ENCODE data around the gene MED27.

The MED27 gene

DNA sequence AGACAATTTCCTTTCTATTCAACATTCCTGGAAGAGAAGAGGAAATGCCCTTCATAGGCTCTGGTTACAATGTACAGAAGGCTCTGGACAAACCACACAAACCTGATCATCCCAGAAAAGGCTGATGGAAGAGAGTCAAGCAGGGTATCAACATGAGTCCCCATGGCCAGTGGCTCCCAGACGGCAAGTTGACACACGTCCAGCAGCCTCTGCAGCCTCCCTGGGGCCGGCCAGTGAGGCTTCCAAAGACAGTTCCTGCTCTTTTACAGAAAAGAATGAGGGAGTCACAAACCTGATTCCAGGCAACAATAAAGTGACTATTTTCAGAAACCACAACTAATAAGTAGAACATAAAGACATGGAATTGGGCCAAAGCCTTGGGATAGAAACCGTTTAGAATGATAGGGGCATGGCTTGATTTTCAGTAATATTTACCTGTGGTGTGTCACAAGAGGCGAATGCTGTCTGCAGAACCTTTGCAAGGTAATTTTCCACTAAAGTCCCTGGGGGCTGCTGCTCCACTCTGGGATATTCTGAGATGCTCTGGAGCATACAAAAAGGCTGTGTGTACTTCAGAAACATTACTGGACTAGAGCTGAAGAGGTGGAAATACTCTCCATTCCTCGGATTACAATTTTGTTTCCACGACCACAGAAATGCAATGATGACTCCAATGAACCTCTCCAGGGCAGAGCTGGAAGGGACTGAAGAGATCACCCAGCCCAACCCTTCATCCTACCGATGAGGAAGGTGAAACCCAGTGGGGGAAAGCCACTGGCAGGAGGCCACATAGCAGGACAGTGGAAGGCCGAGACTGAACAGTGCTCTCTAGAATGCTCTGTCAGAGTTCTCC lies 10.4 kb downstream of the MED27 start:
- DNase-seq (ENCODE audit: low spot score), result no peak
- in situ Hi-C loops (cut with MboI; ENCODE audit: low sequenced_read_pairs, unreplicated experiment), result no loop called here
- TF ChIP-seq, protein P1, sequence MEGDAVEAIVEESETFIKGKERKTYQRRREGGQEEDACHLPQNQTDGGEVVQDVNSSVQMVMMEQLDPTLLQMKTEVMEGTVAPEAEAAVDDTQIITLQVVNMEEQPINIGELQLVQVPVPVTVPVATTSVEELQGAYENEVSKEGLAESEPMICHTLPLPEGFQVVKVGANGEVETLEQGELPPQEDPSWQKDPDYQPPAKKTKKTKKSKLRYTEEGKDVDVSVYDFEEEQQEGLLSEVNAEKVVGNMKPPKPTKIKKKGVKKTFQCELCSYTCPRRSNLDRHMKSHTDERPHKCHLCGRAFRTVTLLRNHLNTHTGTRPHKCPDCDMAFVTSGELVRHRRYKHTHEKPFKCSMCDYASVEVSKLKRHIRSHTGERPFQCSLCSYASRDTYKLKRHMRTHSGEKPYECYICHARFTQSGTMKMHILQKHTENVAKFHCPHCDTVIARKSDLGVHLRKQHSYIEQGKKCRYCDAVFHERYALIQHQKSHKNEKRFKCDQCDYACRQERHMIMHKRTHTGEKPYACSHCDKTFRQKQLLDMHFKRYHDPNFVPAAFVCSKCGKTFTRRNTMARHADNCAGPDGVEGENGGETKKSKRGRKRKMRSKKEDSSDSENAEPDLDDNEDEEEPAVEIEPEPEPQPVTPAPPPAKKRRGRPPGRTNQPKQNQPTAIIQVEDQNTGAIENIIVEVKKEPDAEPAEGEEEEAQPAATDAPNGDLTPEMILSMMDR (IDR thresholded peaks at IDR 0.05; ENCODE audit: borderline replicate concordance, control extremely low read depth, extremely low read depth, insufficient read depth, missing control alignments), result no peak

DNA sequence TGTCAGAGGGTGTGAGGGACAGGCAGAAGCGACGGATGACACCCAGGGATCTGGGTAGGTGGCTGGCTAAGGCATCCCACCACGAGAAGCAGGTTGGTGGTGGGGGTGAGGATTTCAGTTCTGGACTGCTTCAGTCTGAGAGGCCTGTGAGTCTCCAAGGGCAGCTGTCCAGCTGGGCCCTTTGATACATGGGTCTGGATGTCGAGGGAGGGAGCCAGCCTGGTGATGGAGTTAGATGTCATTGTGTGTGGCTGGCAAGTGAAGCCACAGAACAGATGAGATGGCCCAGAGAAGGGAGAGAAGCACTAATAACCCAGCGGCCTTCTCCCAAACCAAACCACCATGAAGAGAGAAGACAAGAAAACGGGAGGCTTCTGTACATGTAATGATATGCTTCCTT lies 11.1 kb downstream of the MED27 start:
- TF ChIP-seq, protein P1 (IDR thresholded peaks at IDR 0.05; ENCODE audit: borderline replicate concordance, control extremely low read depth, extremely low read depth, insufficient read depth, missing control alignments), result no peak
- DNase-seq (ENCODE audit: low spot score), result no peak
- in situ Hi-C loops (cut with MboI; ENCODE audit: low sequenced_read_pairs, unreplicated experiment), result no loop called here

DNA sequence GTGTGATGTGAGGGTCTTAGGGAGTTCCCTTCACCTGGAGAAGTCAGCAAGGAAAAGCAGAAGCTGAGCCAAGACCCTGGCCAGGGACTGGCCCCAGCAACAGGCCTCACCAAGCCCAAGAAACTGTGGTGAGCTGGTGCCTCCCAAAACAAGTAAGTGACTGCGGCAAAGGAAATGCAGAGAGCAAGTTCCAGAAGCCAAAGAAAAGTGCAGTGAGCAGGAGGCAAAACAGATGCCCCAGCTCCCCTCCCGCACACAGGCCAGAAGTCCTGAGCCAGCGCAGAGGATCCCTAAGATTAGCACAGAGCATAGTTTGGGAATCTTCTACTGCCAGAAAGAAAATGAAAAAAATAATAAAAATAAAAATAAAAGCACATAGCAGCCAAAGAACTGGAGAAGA lies 13.2 kb downstream of the MED27 start:
- no peak for DNase-seq (ENCODE audit: low spot score)
- in situ Hi-C loops (cut with MboI; ENCODE audit: low sequenced_read_pairs, unreplicated experiment), result no loop called here
- TF ChIP-seq, protein P1 (IDR thresholded peaks at IDR 0.05; ENCODE audit: borderline replicate concordance, control extremely low read depth, extremely low read depth, insufficient read depth, missing control alignments), result no peak

DNA sequence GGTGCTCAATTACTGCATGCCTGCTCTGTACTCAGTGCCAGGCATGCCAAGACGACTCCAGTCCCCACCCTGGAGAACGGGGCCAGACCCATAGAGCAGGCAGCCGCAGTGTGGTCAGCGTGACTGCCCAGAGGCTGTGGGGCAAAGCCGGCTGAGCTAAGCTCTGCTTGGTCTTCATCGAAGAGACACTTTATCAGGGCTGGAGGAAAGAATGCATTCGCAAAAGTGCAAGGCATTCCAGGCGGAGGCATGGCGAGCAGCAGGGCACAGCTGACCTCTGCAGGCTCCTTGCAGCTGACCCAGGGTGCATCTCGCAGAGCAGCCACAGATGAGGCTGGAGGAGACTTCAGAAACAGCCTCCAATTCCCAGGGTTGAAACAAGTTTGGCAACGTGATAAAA lies 13.6 kb downstream of the MED27 start:
- no peak for DNase-seq (ENCODE audit: low spot score)
- in situ Hi-C loops (cut with MboI; ENCODE audit: low sequenced_read_pairs, unreplicated experiment), result no loop called here
- TF ChIP-seq, protein P1 (IDR thresholded peaks at IDR 0.05; ENCODE audit: borderline replicate concordance, control extremely low read depth, extremely low read depth, insufficient read depth, missing control alignments), result no peak

DNA sequence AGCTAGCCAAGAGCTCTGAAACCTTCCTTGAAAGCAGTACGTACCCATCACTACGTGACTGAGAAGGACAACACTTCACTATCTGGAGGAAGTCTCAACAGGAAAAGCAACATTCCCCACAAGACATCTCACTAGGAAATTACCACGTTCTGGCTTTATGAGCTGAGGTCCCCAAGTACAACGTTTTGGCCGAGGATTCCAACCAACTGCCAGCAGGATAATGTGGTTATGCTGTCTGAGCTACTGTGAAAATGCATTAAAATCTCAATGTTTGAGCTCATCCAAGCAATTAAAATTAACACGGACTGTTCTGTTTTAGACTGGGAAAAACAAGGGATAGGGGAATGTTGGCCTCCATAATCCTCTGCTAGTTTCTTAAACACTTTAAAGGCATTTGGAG lies 16.4 kb downstream of the MED27 start:
- no peak for DNase-seq (ENCODE audit: low spot score)
- TF ChIP-seq, protein P1 (IDR thresholded peaks at IDR 0.05; ENCODE audit: borderline replicate concordance, control extremely low read depth, extremely low read depth, insufficient read depth, missing control alignments), result no peak
- in situ Hi-C loops (cut with MboI; ENCODE audit: low sequenced_read_pairs, unreplicated experiment), result no loop called here

DNA sequence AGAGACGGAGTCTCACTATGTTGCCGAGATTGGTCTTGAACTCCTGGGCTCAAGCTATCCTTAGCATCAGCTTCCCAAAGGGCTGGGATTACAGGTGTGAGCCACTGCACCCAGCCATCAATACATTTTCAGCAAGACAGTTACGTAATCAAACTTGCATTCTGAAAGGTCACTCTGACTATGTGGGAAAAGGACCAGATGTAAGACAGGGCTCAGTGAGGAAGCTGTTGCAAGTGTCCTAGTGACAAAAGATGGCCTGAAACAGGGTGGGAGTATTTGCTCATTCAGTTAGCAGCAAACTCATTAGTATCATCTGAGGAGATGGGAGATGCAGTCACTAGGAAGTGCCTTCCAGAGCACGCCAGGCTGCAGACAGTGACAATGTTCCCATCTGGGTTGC lies 16.9 kb downstream of the MED27 start:
- DNase-seq (ENCODE audit: low spot score), result no peak
- TF ChIP-seq, protein P1 (IDR thresholded peaks at IDR 0.05; ENCODE audit: borderline replicate concordance, control extremely low read depth, extremely low read depth, insufficient read depth, missing control alignments), result no peak
- in situ Hi-C loops (cut with MboI; ENCODE audit: low sequenced_read_pairs, unreplicated experiment), result no loop called here
